Cardiac atrium fibroblast (primary cell): ENCODE results near the gene AKR1C2. TPM values are rescaled to one million over a fixed set of nuclear protein-coding genes. Genes with fewer than 3 reads are reported as not detected.

Source experiments
- total RNA-seq: library from RNA; depleted of rRNA; stranded (reverse); fragments of >200 nt; gene quantifications from 2 replicates; pipeline ENCODE4 v1.2.3, GENCODE V29; 2015

The AKR1C2 gene
- total RNA-seq: 26.4 and 32.3 TPM in 2 replicates

DNA sequence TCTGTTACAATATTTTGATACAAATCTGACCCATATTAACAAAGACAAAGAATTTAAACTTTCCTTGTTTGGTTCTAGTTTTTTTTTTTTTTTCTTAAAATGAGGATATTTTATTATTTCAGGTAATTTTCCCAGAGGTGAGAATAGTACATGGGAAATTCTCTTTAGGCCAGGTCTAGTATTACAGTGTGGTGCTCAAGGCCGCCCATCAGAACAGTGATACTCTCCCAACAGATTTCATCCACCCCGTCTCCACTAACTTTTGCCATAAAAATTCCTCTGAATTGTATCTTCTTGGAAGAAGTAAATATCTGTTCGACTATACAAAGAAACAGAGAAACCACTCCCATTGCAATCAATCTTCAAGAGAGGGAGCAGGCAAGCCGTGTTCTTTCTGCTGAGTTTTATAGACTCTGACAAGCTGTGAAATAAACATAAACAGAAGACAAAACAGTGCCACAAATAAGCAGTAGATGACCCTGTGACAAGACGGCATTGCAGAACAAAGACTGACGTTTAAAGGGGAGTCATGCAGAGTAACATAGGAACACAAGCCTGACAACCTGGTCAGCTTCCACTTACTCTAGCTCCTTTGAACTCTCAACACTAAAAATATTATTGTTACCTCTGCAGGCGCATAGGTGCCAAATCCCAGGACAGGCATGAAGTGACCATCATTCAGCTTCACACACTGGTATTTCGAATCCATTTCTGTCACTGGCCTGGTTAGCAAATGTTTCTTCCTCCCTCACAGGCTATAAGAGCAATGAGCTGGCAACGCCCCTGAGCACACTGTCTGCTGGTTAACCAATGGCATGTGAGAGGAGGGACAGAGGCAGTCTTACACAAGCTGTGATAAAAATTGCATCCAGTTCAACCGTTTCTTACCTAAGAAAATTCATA is at the start of gene AKR1C2:
TSS of gene AKR1C2 (minus strand) at position 731 of the 903 bp plus-strand sequence. CDS start at position 709, 22 bp downstream.

DNA sequence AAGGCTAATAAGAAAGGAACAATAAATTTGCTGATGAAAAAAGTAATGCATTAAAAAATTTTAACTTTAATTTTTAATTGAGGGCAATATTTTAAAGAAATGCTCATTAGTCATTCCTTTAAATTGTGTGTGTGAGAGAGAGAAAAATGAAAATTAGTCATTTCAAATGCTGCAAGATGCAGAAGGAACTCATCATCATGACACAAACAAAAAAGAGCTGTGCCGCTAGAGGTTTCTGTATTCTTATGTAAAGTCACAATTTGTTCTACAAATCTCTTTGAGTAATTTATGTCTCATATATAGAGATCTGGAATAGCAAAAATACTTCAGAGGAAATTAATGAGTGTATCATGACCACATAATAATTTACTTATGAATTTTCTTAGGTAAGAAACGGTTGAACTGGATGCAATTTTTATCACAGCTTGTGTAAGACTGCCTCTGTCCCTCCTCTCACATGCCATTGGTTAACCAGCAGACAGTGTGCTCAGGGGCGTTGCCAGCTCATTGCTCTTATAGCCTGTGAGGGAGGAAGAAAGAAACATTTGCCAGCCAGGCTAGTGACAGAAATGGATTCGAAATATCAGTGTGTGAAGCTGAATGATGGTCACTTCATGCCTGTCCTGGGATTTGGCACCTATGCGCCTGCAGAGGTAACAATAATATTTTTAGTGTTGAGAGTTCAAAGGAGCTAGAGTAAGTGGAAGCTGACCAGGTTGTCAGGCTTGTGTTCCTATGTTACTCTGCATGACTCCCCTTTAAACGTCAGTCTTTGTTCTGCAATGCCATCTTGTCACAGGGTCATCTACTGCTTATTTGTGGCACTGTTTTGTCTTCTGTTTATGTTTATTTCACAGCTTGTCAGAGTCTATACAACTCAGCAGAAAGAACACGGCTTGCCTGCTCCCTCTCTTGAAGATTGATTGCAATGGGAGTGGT is 40.5 kb downstream of the AKR1C2 start, which contains the start of gene AKR1C1:
TSS of gene AKR1C1 (plus strand) at position 540 of the 939 bp plus-strand sequence. CDS start at position 570, 30 bp downstream.

Other genes with a start within 250 kb of the AKR1C2 start
- 3.8 and 3.9 TPM in 2 replicates for gene AKR1E2, start 177.7 kb downstream of the AKR1C2 start, total RNA-seq
- gene AKR1C1, start 40.4 kb downstream of the AKR1C2 start, total RNA-seq: 48.6 and 92.2 TPM in 2 replicates
- 82.9 and 86.2 TPM in 2 replicates for gene AKR1C3, start 90.6 kb upstream of the AKR1C2 start, total RNA-seq
- gene AKR1C8, start 181.3 kb upstream of the AKR1C2 start, total RNA-seq: not detected in 2 replicates
- not detected in 2 replicates for gene AKR1C4, start 193.0 kb upstream of the AKR1C2 start, total RNA-seq